ENCODE results near the gene RIGI.

GRCh38 chr9:32554107-32554506 lies 28.1 kb upstream of the RIGI start:
- TF ChIP-seq CTCF (IDR thresholded peaks at IDR 0.05; ENCODE audit: low read length) (no peak), EZH2phosphoT487 (IDR thresholded peaks at IDR 0.05; ENCODE audit: low read length) (no peak), EZH2 (optimal IDR thresholded peaks at IDR 0.05; ENCODE audit: low read depth, low read length) (no peak)

Measured in MM.1S (cell line).